GM18858 (cell line): ENCODE measurements around the gene CRYGN.

Experiments used
- ATAC-seq: cut with Tn5 transposase; IDR thresholded peaks from one replicate; pipeline ENCODE4 v1.9.1; 2021; ENCODE audit not compliant: unreplicated experiment

Gene CRYGN

GRCh38 chr7:151427705-151428377, 12.1 kb downstream of the CRYGN start:
- no peak for ATAC-seq

- no peak for ATAC-seq
These were observed 12.8 kb downstream of the CRYGN start for GRCh38 chr7:151426904-151427704.

GRCh38 chr7:151426441-151426903, 13.5 kb downstream of the CRYGN start:
- ATAC-seq = no peak

GRCh38 chr7:151425670-151426440, 14.1 kb downstream of the CRYGN start:
- ATAC-seq = no peak

GRCh38 chr7:151424799-151425198, 15.1 kb downstream of the CRYGN start:
- no peak for ATAC-seq

GRCh38 chr7:151423936-151424335, 16.0 kb downstream of the CRYGN start:
- no peak for ATAC-seq

- ATAC-seq = no peak
These were observed 16.7 kb downstream of the CRYGN start for GRCh38 chr7:151423226-151423625.

- ATAC-seq = no peak
These were observed 17.7 kb downstream of the CRYGN start for GRCh38 chr7:151422212-151422611.

GRCh38 chr7:151420144-151420543, 19.8 kb downstream of the CRYGN start:
- no peak for ATAC-seq

- no peak for ATAC-seq
These were observed 23.0 kb downstream of the CRYGN start for GRCh38 chr7:151416941-151417315.

- no peak for ATAC-seq
These were observed 23.6 kb downstream of the CRYGN start for GRCh38 chr7:151416112-151416940.

- no peak for ATAC-seq
These were observed 24.4 kb downstream of the CRYGN start for GRCh38 chr7:151415375-151416105.

GRCh38 chr7:151413241-151413640, 26.7 kb downstream of the CRYGN start:
- no peak for ATAC-seq

- no peak for ATAC-seq
These were observed 27.6 kb downstream of the CRYGN start for GRCh38 chr7:151412318-151412717.

GRCh38 chr7:151411551-151411950, 28.4 kb downstream of the CRYGN start:
- ATAC-seq = no peak

- no peak for ATAC-seq
These were observed 29.2 kb downstream of the CRYGN start for GRCh38 chr7:151410405-151411390.

- no peak for ATAC-seq
These were observed 30.1 kb downstream of the CRYGN start, which contains the start of gene WDR86 for GRCh38 chr7:151409667-151410404. Gene WDR86 (minus strand): TSS chr7:151410038. CDS start chr7:151409589, 449 bp downstream.
